ENCODE measurements around the gene SEC14L6.
"Not testable (repeated sequence)": the region's sequence is repeated elsewhere in the genome, so short reads cannot be mapped to it uniquely, and the experiment has no call there.

SEC14L6 gene

GRCh38 chr22:30546616-30547015, at the start of gene SEC14L6:
Gene SEC14L6, minus strand, starts transcription at chr22:30546741. Its CDS starts 59 bp downstream, at chr22:30546682.
- no peak for DNase-seq (ENCODE audit: low read depth)

- no peak for DNase-seq (ENCODE audit: low read depth)
These were observed 49.7 kb upstream of the SEC14L6 start for GRCh38 chr22:30596199-30596598.

DNA sequence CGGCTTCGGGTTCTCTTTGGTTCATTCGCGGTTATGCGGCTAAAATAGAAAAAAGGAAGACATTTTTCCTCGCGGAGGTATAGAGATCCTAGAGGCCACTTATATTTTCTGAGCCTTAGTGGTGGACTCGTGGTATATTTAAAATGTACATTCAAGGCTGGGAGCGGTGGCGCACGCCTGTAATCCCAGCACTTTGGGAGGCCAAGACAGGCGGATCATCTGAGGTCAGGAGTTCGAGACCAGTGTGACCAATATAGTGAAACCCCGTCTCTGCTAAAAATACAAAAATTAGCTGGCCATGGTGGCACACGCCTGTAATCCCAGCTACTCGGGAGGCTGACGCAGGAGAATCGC, 45.8 kb upstream of the SEC14L6 start:
- DNase-seq (ENCODE audit: low read depth) = not testable (repeated sequence)

DNA sequence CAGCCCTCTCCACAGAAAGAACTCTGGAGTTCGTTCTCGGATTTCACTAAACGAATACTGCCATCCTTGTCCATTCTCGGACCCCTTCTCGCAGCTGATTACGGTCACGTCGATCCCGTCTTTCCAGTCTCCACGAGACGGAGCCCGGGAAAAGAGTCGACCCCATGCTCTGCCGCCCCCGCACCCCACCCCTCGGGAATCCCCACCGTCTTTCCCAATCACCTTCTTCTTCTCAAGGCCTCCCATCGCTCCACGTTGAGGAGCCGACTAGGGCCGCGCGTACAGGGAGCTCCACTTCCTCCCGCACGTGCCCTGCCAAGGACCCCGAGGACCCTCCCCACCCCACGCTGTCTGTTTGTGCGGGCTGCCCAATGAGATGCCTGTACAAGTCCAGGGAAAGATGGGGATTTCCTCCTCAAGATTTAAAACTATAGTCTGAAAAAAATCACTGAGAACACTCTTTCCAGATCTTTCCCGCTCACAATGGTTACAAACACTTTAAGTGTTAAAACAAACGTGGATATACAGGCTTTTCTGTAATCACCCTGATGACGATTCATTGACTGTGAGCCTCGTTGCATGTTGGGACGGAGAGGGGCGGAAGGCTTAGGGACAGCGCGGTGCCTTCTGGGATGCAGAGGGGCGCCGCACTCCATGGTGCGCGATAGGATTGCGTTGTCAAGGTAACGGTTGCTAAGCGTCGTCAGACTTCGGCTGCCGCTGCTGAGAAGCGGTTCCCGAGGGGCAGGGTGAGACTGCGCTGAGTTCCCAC, 45.2 kb upstream of the SEC14L6 start, which contains the start of gene PES1:
Gene PES1 (minus strand): TSS at position 323 of the 772 bp plus-strand sequence. CDS start 77 bp downstream, at position 246.
- DNase-seq (ENCODE audit: low read depth) = peak; percentile 90

- no peak for DNase-seq (ENCODE audit: low read depth)
These were observed 44.6 kb upstream of the SEC14L6 start for GRCh38 chr22:30591191-30591587.

- no peak for DNase-seq (ENCODE audit: low read depth)
These were observed 39.9 kb upstream of the SEC14L6 start for GRCh38 chr22:30586414-30586813.

- no peak for DNase-seq (ENCODE audit: low read depth)
These were observed 37.9 kb upstream of the SEC14L6 start for GRCh38 chr22:30584441-30584840.

GRCh38 chr22:30582788-30583545, 36.4 kb upstream of the SEC14L6 start:
- DNase-seq (ENCODE audit: low read depth) = no peak

GRCh38 chr22:30582051-30582450, 35.5 kb upstream of the SEC14L6 start:
- DNase-seq (ENCODE audit: low read depth) = no peak

DNA sequence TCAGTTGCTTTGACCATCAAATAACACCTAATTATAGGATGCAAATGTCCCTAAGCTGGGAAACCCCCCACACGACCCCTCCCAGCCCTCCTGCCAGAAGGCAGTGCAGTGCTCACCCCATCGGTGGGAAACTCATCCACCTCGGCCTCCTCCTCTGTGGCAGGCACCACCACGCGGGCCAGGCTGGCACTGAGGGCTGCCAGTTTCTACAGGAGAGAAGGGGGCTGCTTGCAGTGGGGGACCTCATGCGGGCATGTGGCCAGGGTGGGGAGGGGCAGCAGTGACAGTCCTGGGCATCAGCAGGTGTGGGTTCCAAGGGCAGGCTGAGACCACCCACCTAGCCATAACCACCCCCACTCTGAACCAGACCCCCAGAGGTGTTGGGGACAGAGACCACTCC, 34.4 kb upstream of the SEC14L6 start:
- no peak for DNase-seq (ENCODE audit: low read depth)

DNA sequence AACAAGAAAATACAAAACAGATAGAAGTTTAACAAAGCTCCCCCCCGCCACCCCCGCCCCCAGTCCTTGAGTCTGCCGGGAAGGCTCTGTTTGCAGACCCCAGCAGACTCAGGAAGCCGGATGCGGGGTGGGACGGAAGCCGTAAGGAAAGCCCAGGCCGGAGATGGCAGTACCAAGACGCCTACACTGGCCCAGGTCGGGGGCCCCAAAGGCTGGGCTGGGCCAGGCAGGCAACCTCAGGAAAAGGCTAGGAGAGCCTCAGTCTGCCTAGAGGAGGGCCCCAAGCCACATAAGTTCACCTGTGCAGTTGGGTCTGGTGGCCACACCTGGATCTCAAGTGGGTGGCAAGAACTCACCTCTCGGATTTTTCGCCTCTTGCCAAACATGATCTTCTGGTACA, 31.9 kb upstream of the SEC14L6 start:
- DNase-seq (ENCODE audit: low read depth) = no peak

- DNase-seq (ENCODE audit: low read depth) = no peak
These were observed 29.3 kb upstream of the SEC14L6 start for GRCh38 chr22:30575859-30576258.

- DNase-seq (ENCODE audit: low read depth) = no peak
These were observed 28.6 kb upstream of the SEC14L6 start for GRCh38 chr22:30574997-30575671.

GRCh38 chr22:30574095-30574981, 27.8 kb upstream of the SEC14L6 start, which contains the start of gene GAL3ST1:
Gene GAL3ST1, minus strand, starts transcription at chr22:30574665. Its CDS starts 17,273 bp downstream, at chr22:30557392.
- no peak for DNase-seq (ENCODE audit: low read depth)

DNA sequence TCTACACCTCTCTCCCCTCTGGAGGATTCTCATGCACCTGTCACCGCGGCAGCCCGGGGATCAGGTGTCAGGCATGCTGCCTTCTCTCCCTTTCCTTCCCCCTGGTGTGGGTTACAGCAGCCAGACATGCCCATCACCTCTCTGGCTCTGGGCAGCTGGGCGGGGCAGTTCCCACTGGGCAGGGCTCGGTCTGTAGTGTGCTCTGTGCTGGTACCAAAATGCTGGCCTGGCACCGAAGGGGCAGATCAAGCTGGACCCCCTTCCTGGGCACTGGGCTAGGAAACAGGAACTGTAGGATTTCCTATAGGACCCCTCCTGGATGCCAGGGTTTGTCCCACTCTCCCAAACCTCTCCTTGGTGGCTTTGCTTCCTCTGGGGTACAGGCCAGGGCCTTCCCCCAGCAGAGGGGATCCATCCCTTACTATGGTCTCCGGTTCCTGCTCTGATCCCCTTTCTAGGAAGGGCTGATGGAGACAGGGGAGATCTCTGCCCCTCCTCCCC, 27.1 kb upstream of the SEC14L6 start:
- no peak for DNase-seq (ENCODE audit: low read depth)

GRCh38 chr22:30572840-30573593, 26.5 kb upstream of the SEC14L6 start:
- no peak for DNase-seq (ENCODE audit: low read depth)

DNA sequence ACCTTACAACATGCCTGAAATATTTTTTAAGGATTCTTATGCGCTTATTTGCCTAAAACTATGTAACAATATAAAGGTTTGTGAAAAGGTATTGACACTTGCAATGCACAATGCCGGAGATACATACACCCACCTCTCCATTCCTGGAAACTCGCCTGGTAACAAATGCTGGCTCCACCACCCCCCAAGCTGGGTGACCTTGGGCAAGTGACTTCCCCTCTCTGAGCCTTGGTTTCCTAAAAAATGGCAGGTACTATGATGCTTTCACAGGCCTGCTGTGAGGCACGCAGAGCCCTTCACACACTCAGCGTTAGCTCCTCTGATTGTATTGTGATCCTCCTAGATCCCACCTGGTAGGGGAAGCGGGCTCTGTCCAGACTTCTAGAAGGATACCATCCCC, 25.7 kb upstream of the SEC14L6 start:
- DNase-seq (ENCODE audit: low read depth) = no peak

- DNase-seq (ENCODE audit: low read depth) = no peak
These were observed 23.2 kb upstream of the SEC14L6 start for GRCh38 chr22:30569674-30570202.

DNA sequence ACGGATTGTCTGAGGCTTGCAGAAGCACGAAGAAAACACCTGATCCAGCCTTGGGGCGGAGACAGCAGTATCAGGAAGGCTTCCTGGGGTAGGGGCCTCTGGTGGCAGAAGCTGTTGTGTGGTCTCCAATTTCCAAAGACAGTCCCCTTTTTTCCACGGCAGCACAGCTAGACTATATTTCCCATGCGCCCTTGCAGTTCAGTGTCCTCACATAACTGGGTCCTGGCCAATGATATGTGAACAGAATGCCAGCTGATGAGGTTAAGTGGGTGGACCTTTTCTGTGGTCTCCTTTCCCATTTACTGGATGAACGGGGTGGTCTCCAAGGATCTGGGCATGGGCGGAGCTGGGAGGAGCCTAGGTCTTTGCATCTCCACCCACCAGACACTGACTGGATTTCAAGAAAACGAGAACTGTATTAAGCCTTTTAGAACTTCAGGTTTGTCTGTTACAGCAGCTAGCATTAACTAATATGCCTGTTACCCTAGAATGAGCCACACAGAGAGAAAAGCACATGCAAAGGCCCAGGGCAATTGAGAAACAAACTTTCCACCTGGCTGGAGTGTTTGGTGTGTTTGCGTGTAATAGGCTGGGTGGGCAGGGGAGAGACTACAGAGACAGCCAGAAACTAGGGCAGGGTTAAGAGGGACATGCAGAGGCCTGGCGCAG, 21.7 kb upstream of the SEC14L6 start:
- no peak for DNase-seq (ENCODE audit: low read depth)

DNA sequence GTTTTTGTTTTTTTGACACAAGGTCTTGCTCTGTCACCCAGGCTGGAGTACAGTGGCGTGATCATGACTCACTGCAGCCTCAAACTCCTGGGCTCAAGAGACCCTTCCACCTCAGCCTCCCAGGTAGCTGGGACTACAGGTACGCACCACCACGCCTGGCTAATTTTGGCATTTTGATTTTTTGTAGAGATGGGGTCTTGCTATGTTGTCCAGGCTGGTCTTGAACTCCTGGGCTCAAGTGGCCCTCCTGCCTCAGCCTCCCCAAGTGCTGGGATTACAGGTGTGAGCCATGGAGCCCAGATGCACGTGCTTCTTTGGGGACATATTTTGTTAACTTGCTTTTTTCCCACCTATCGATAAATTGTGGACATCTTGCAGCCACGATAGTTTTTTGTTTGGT, 20.7 kb upstream of the SEC14L6 start:
- DNase-seq (ENCODE audit: low read depth) = not testable (repeated sequence)

Measured in T-helper 22 cell (primary cell).